Endothelial cell (in vitro differentiated cells): ENCODE results near the gene CRLF2. TPM values are rescaled to one million over a fixed set of nuclear protein-coding genes. Genes with fewer than 3 reads are reported as not detected.
"Not testable (repeated sequence)": the region's sequence is repeated elsewhere in the genome, so short reads cannot be mapped to it uniquely, and the experiment has no call there.

Experiments used
- DNase-seq: peaks from one replicate; pipeline ENCODE4 v3.0.0; 2021; ENCODE audit warnings: low spot score
- H3K27ac Mint-ChIP-seq: one replicate; pipeline ENCODE4 v1.8.0; 2021; ENCODE audit warnings: mixed read lengths, inconsistent platforms; ENCODE audit not compliant: unreplicated experiment
- H3K27me3 Mint-ChIP-seq: one replicate; pipeline ENCODE4 v1.8.0; 2021; ENCODE audit warnings: mild to moderate bottlenecking, moderate library complexity, mixed read lengths, inconsistent platforms; ENCODE audit not compliant: unreplicated experiment
- H3K36me3 Mint-ChIP-seq: one replicate; pipeline ENCODE4 v1.8.0; 2021; ENCODE audit warnings: mild to moderate bottlenecking, low read depth, mixed read lengths, inconsistent platforms; ENCODE audit not compliant: unreplicated experiment
- H3K4me1 Mint-ChIP-seq: one replicate; pipeline ENCODE4 v1.8.0; 2021; ENCODE audit warnings: mild to moderate bottlenecking, mixed read lengths, inconsistent platforms; ENCODE audit not compliant: unreplicated experiment
- H3K4me3 Mint-ChIP-seq: one replicate; pipeline ENCODE4 v1.8.0; 2021; ENCODE audit warnings: mild to moderate bottlenecking, mixed read lengths, inconsistent platforms; ENCODE audit not compliant: unreplicated experiment
- H3K9me3 Mint-ChIP-seq: one replicate; pipeline ENCODE4 v1.8.0; 2021; ENCODE audit warnings: mixed read lengths, inconsistent platforms; ENCODE audit not compliant: unreplicated experiment
- total RNA-seq: library from RNA; stranded (reverse); fragmentation: NEBNext Ultra II Directional; extraction: Animal tissue kit (Norgen Biotek cat#: 25700); gene quantifications from one replicate; pipeline ENCODE4 v1.2.1, GENCODE V29; 2021; ENCODE audit not compliant: unreplicated experiment
- TF ChIP-seq, protein P1 (sequence below): fragments of 200-600 bp; sonication (generic); IDR thresholded peaks from one replicate; pipeline ENCODE4 v1.5.0; 2021; ENCODE audit warnings: antibody characterized with exemption; ENCODE audit not compliant: unreplicated experiment

Gene CRLF2
- total RNA-seq, 1 donor from 2014 or later = not detected

DNA sequence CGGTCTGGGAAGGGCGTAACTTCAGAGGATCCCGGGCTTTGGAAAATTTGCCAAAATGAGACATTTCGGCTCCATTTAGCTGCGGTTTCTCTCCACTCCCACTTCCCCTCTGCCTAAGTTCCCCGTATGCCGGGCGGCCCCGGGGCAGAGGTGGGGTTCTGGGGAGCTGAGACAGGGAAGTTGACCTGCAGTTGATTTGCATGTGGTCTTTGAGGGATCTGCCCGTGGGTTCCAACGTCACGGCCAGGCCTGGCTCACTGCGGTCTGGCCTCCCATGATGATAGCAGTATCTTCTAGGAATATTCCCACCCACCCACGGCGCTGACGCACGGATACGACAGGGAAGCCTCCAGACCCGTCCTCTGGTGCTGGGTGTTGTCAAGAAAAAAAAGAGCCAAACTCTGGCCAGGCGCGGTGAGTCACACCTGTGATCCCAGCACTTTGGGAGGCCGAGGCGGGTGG, 27.3 kb upstream of the CRLF2 start:
- no peak for DNase-seq
- no peak overlapping the region for H3K4me3 Mint-ChIP-seq
- H3K4me1 Mint-ChIP-seq = no peaks in the 10 kb centered on the region
- TF ChIP-seq, protein P1, sequence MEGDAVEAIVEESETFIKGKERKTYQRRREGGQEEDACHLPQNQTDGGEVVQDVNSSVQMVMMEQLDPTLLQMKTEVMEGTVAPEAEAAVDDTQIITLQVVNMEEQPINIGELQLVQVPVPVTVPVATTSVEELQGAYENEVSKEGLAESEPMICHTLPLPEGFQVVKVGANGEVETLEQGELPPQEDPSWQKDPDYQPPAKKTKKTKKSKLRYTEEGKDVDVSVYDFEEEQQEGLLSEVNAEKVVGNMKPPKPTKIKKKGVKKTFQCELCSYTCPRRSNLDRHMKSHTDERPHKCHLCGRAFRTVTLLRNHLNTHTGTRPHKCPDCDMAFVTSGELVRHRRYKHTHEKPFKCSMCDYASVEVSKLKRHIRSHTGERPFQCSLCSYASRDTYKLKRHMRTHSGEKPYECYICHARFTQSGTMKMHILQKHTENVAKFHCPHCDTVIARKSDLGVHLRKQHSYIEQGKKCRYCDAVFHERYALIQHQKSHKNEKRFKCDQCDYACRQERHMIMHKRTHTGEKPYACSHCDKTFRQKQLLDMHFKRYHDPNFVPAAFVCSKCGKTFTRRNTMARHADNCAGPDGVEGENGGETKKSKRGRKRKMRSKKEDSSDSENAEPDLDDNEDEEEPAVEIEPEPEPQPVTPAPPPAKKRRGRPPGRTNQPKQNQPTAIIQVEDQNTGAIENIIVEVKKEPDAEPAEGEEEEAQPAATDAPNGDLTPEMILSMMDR = no peak
- H3K36me3 Mint-ChIP-seq = no peaks in the 10 kb centered on the region
- no peak overlapping the region for H3K27ac Mint-ChIP-seq
- H3K27me3 Mint-ChIP-seq = no peaks in the 10 kb centered on the region
- H3K9me3 Mint-ChIP-seq = peaks cover 11% of the 10 kb centered on the region

GRCh38 chrX:1231850-1232465, 19.5 kb upstream of the CRLF2 start:
- Mint-ChIP-seq H3K36me3 (peaks cover 8% of the 10 kb centered on the region), H3K4me1 (no peaks in the 10 kb centered on the region), H3K4me3 (no peak overlapping the region), H3K9me3 (peaks cover 19% of the 10 kb centered on the region), H3K27ac (no peak overlapping the region), H3K27me3 (peaks cover 10% of the 10 kb centered on the region)
- TF ChIP-seq, protein P1 = no peak
- DNase-seq = no peak

DNA sequence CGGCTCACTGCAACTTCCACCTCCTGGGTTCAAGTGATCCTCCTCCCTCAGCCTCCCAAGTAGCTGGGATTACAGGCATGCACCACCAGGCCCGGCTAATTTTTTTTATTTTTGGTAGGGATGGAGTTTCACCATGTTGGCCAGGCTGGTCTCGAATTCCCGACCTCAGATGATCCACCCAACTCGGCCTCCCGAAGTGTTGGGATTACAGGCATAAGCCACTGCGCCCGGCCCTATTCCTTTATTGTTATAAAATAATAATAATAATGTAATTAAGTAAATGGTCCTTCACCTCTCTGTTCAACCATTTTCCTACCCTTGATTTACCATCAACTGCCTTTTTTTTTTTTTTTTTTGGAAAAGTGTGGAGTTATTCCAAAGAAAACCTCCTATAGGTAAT, 15.7 kb upstream of the CRLF2 start:
- not testable (repeated sequence) for H3K4me3 Mint-ChIP-seq

GRCh38 chrX:1226249-1226648, 13.8 kb upstream of the CRLF2 start:
- peaks cover 12% of the 10 kb centered on the region for H3K36me3 Mint-ChIP-seq
- peaks cover 37% of the 10 kb centered on the region for H3K9me3 Mint-ChIP-seq
- H3K4me3 Mint-ChIP-seq = no peak overlapping the region
- H3K27me3 Mint-ChIP-seq = peaks cover 4% of the 10 kb centered on the region
- DNase-seq = no peak
- no peak overlapping the region for H3K27ac Mint-ChIP-seq
- TF ChIP-seq, protein P1 = no peak
- H3K4me1 Mint-ChIP-seq = no peaks in the 10 kb centered on the region

More for the DNA sequence above, 15.7 kb upstream of the CRLF2 start:
- H3K36me3 Mint-ChIP-seq, H3K27ac Mint-ChIP-seq, DNase-seq, H3K4me1 Mint-ChIP-seq, H3K27me3 Mint-ChIP-seq: not testable (repeated sequence)
- H3K9me3 Mint-ChIP-seq = peaks cover 34% of the 10 kb centered on the region

DNA sequence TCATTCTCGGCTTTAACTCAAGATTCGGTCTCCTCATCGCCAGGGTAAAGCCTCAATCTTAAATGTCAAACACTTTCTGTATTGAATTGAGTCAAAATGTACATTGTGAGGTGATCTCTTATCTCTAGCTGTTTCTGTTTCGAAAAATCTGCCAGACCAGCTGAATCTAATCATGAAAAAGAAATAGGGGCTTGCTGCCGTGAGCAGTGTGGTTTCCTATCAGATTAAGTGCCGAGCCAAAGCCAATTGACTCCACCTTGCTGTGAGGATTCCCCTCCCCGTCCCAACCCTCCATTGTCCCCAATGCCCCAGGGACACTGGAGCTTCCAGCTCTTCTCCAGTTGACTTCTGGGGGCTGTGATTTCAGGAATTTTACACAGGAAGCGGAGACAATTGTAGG, 12.5 kb upstream of the CRLF2 start:
- TF ChIP-seq, protein P1 = no peak
- Mint-ChIP-seq H3K9me3 (peaks cover 37% of the 10 kb centered on the region), H3K4me1 (no peaks in the 10 kb centered on the region), H3K4me3 (no peak overlapping the region), H3K27me3 (peaks cover 4% of the 10 kb centered on the region), H3K27ac (no peak overlapping the region), H3K36me3 (peaks cover 12% of the 10 kb centered on the region)
- no peak for DNase-seq
